ENCODE data around the gene PLPP2. TPM values are rescaled to one million over a fixed set of nuclear protein-coding genes. Genes with fewer than 3 reads are reported as not detected.

PLPP2 gene
- total and polyA plus RNA-seq, 9 of the 15 experiments (the other 6 are each of a cell fraction or from before 2014, with no cell fraction given), result 0.51 to 4.4 (median 2.2) TPM; not detected in 1

DNA sequence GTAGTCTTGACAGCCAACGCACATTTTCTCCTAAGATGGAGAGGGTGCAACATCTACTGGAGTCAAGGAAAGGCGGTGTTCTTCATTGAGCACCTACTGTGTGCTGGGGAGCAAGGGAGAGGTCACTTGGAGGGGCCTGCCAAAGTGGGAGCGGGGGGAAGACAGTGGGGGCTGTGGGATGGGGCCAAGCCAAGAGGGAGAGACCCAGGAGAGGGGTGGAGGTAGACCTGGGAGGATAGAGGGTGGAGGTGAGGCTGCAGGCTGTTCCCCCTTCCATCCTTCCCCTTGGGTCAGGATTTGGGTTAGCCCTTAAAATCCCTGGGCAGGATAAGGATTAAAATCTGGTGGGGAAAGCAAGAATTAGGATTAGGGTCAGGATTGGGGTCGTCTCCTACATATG, 1.7 kb upstream of the PLPP2 start:
- H3K79me2 ChIP-seq (ENCODE audit: control insufficient read depth, insufficient read depth, low read length), result no peaks in the 10 kb centered on the region
- ATAC-seq (no peak), FAIRE-seq (no peak), DNase-seq (ENCODE audit: extremely low read depth in 1 of 4, low spot score in 3 of 4) (no peak)
- H4K20me1 ChIP-seq (replicated peaks; ENCODE audit: control insufficient read depth, insufficient read depth, low read length), result peaks cover 4% of the 10 kb centered on the region; the same call in 1 of the 2 replicates
- no peaks in the 10 kb centered on the region for H3K9me1 ChIP-seq (ENCODE audit: control insufficient read depth, insufficient read depth, low read length)
- no peak overlapping the region for H3K9ac ChIP-seq (ENCODE audit: insufficient read depth in 1 of 2, low read depth in 2 of 2, low read length in 2 of 2)
- TF ChIP-seq RBM22 (IDR thresholded peaks at IDR 0.05; ENCODE audit: low read depth, low read length, poor library complexity, severe bottlenecking) (no peak), ZKSCAN1 (IDR thresholded peaks at IDR 0.05; ENCODE audit: low read depth, low read length) (peak; percentile 88)
- H3K9me3 ChIP-seq (replicated peaks; ENCODE audit: control insufficient read depth, insufficient read depth, low read depth, low read length), result no peaks in the 10 kb centered on the region
- intact Hi-C loops (cut with micrococcal nuclease) (no loop called here), in situ Hi-C loops (cut with MboI) (no loop called here)
- no peak overlapping the region for H3K4me3 ChIP-seq
- H3K36me3 ChIP-seq (ENCODE audit: control insufficient read depth, insufficient read depth, low read length), result no peaks in the 10 kb centered on the region
- no TSS peak for BruUV-seq (replicated peaks)
- no peak overlapping the region for H2AFZ ChIP-seq (ENCODE audit: low read depth, low read length)
- H3K27me3 ChIP-seq (ENCODE audit: control insufficient read depth in 2 of 2, insufficient read depth in 2 of 2, low read length in 2 of 2), result peaks cover 5 to 28% of the 10 kb centered on the region in 2 experiments; a peak in 4 of 5 replicates
- 12% methylated on average over 4 of the region's 4 CpGs for WGBS (ENCODE audit: insufficient coverage, low coverage, missing lambda C conversion rate)
- no peak overlapping the region for H3K4me2 ChIP-seq (ENCODE audit: insufficient read depth, low read length)
- no peak overlapping the region for H3K27ac ChIP-seq (ENCODE audit: extremely low read depth, low read depth, low read length)
- CTCF ChIA-PET (ENCODE audit: low intra/inter-chr PET ratio), result no interaction called here
- peaks cover 8 to 50% of the 10 kb centered on the region in 2 experiments; a peak in 4 of 5 replicates for H3K4me1 ChIP-seq (replicated peaks in 1 of 2; ENCODE audit: control insufficient read depth in 2 of 2, insufficient read depth in 2 of 2, low read length in 2 of 2)
- POLR2A ChIA-PET, result interaction anchor here (0.6 to 1.5 kb wide), 5 partner anchors 9 to 15 kb away, joined by 3 to 4 read pairs (median 3); no protein-coding TSS in a partner anchor

DNA sequence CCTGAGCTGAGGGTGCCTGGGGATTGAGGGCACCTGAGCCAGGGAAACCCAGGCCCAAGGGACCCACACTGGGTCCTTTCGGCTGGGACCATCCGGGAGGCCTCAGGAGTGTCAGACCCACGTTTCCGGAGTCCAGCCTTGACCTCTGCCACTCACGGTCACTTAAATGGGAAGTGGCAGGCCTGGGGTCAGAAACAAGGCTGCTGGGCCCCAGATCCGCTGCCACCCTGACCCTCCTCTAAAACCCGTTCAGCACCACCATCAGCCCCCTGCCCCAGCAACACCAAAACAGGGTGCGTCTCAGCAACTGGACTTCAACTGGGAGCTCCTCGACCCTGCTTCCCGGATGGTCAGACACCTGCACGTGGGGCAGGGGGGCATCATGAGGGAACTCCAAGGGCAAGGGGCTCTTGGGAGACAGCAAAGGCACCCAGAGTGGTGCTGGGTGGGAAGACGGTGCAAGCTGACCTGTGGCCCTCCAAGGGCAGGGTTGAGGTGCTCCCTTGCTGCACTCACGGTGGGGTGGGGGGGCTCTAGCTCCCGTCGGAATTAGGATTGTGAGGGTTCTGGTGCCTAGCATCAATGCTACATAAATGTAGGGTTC, 1.2 kb upstream of the PLPP2 start:
- FAIRE-seq (no peak), DNase-seq (ENCODE audit: extremely low read depth in 1 of 4, low spot score in 3 of 4) (peak in 1 of 4 experiments; percentile 4), ATAC-seq (no peak)
- H3K27ac ChIP-seq (ENCODE audit: extremely low read depth, low read depth, low read length), result no peak overlapping the region
- no peaks in the 10 kb centered on the region for H3K36me3 ChIP-seq (ENCODE audit: control insufficient read depth, insufficient read depth, low read length)
- peaks cover 8 to 54% of the 10 kb centered on the region in 2 experiments; a peak in 4 of 5 replicates for H3K4me1 ChIP-seq (replicated peaks in 1 of 2; ENCODE audit: control insufficient read depth in 2 of 2, insufficient read depth in 2 of 2, low read length in 2 of 2)
- H3K9me1 ChIP-seq (ENCODE audit: control insufficient read depth, insufficient read depth, low read length), result no peaks in the 10 kb centered on the region
- in situ Hi-C loops (cut with MboI), result no loop called here
- WGBS (ENCODE audit: insufficient coverage, low coverage, missing lambda C conversion rate), result 29% methylated on average over 15 of the region's 15 CpGs
- H2AFZ ChIP-seq (ENCODE audit: low read depth, low read length), result no peak overlapping the region
- ChIA-PET POLR2A (interaction anchor here (0.6 to 1.1 kb wide), 2 partner anchors 9 kb away, joined by 3 read pairs; no protein-coding TSS in a partner anchor), CTCF (ENCODE audit: low intra/inter-chr PET ratio) (no interaction called here)
- no peak overlapping the region for H3K4me2 ChIP-seq (ENCODE audit: insufficient read depth, low read length)
- peaks cover 5 to 28% of the 10 kb centered on the region in 2 experiments; a peak in 4 of 5 replicates for H3K27me3 ChIP-seq (ENCODE audit: control insufficient read depth in 2 of 2, insufficient read depth in 2 of 2, low read length in 2 of 2)
- H3K79me2 ChIP-seq (ENCODE audit: control insufficient read depth, insufficient read depth, low read length), result no peaks in the 10 kb centered on the region
- H3K9me3 ChIP-seq (replicated peaks; ENCODE audit: control insufficient read depth, insufficient read depth, low read depth, low read length), result no peaks in the 10 kb centered on the region
- peak overlapping the region in 1 of 2 experiments; percentile 78; a peak in 1 of 4 replicates for H3K9ac ChIP-seq (ENCODE audit: insufficient read depth in 1 of 2, low read depth in 2 of 2, low read length in 2 of 2)
- H4K20me1 ChIP-seq (replicated peaks; ENCODE audit: control insufficient read depth, insufficient read depth, low read length), result peaks cover 4% of the 10 kb centered on the region; the same call in 1 of the 2 replicates
- no TSS peak for BruUV-seq (replicated peaks)
- H3K4me3 ChIP-seq, result no peak overlapping the region
- intact Hi-C loops (cut with micrococcal nuclease), result no loop called here
- TF ChIP-seq NFYB (IDR thresholded peaks at IDR 0.05; ENCODE audit: extremely low read depth, insufficient read length), result no peak
- TF ChIP-seq, protein P1, sequence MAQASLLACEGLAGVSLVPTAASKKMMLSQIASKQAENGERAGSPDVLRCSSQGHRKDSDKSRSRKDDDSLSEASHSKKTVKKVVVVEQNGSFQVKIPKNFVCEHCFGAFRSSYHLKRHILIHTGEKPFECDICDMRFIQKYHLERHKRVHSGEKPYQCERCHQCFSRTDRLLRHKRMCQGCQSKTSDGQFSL (CRISPR knock-in tag; IDR thresholded peaks at IDR 0.05), result peak; percentile 57; the same call in 1 of the 2 replicates
- TF ChIP-seq, protein P1 (tag; IDR thresholded peaks at IDR 0.05), result no peak

Measured in K562 (cell line).